Stimulated activated naive CD4-positive, alpha-beta T cell treated with Interleukin-2 at 50 U/mL for 16 hours (primary cell): ENCODE measurements around the gene DNAJC13.

ENCODE experiments used
- DNase-seq: peaks from one replicate; lab custom pipeline; 2025; lab: John Stamatoyannopoulos, UW

The DNAJC13 gene

GRCh38 chr3:132486099-132486498 lies 68.8 kb downstream of the DNAJC13 start:
- no peak for DNase-seq

GRCh38 chr3:132488151-132488550 lies 70.8 kb downstream of the DNAJC13 start:
- no peak for DNase-seq

- DNase-seq: no peak
Observed at GRCh38 chr3:132499071-132499470, 81.8 kb downstream of the DNAJC13 start.

- DNase-seq: no peak
Observed at GRCh38 chr3:132503559-132503958, 86.3 kb downstream of the DNAJC13 start.

GRCh38 chr3:132504375-132504933 lies 87.2 kb downstream of the DNAJC13 start:
- no peak for DNase-seq

- DNase-seq: no peak
Observed at GRCh38 chr3:132507657-132508056, 90.4 kb downstream of the DNAJC13 start.

- no peak for DNase-seq
Observed at GRCh38 chr3:132509096-132509495, 91.8 kb downstream of the DNAJC13 start.

GRCh38 chr3:132509506-132509905 lies 92.2 kb downstream of the DNAJC13 start:
- DNase-seq: no peak

GRCh38 chr3:132513057-132513456 lies 95.8 kb downstream of the DNAJC13 start:
- no peak for DNase-seq

- DNase-seq: no peak
Observed at GRCh38 chr3:132517311-132517710, 100.0 kb downstream of the DNAJC13 start.

- no peak for DNase-seq
Observed at GRCh38 chr3:132519914-132520313, 102.6 kb downstream of the DNAJC13 start.

GRCh38 chr3:132521901-132522300 lies 104.6 kb downstream of the DNAJC13 start:
- DNase-seq: no peak

GRCh38 chr3:132522353-132522752 lies 105.1 kb downstream of the DNAJC13 start:
- DNase-seq: no peak

- no peak for DNase-seq
Observed at GRCh38 chr3:132530624-132531023, 113.3 kb downstream of the DNAJC13 start.

GRCh38 chr3:132535575-132536441 lies 118.5 kb downstream of the DNAJC13 start:
- DNase-seq: peak; percentile 53

GRCh38 chr3:132536442-132537153 lies 119.3 kb downstream of the DNAJC13 start:
- no peak for DNase-seq

- no peak for DNase-seq
Observed at GRCh38 chr3:132537297-132537696, 120.0 kb downstream of the DNAJC13 start.

GRCh38 chr3:132538072-132538471 lies 120.8 kb downstream of the DNAJC13 start:
- no peak for DNase-seq

GRCh38 chr3:132539681-132540080 lies 122.4 kb downstream of the DNAJC13 start:
- DNase-seq: no peak

- no peak for DNase-seq
Observed at GRCh38 chr3:132542577-132542976, 125.3 kb downstream of the DNAJC13 start.

- no peak for DNase-seq
Observed at GRCh38 chr3:132543011-132543739, 125.9 kb downstream of the DNAJC13 start.

- no peak for DNase-seq
Observed at GRCh38 chr3:132544130-132544529, 126.8 kb downstream of the DNAJC13 start.
